Measurements from ENCODE around the gene RPL37A.

The RPL37A gene

GRCh38 chr2:216553093-216553478, 54.4 kb downstream of the RPL37A start:
- TF ChIP-seq CTCF (conservative IDR thresholded peaks at IDR 0.05; ENCODE audit: low read depth): no peak
- H3K27ac ChIP-seq: peak overlapping the region; percentile 90
- ChIA-PET POLR2A (ENCODE audit: low non-redundant PET) (no interaction called here), CTCF (no interaction called here)
- DNase-seq (ENCODE audit: low spot score): no peak

Measured in RWPE1 (cell line).